Activated T-helper 1 cell treated with anti-CD3 and anti-CD28 coated beads, Interleukin-12 subunit alpha, Interleukin-12 subunit beta, Interleukin-2, Interleukin-4 antibody, amounts not matched to agents 30 ng/mL and 10 ng/mL and 1 ng/mL, durations not matched to agents 14 hours and 24 hours and 36 hours (primary cell): ENCODE data around the gene IGF2BP1. TPM values are rescaled to one million over a fixed set of nuclear protein-coding genes. Genes with fewer than 3 reads are reported as not detected.
"Not testable (repeated sequence)": the region's sequence is repeated elsewhere in the genome, so short reads cannot be mapped to it uniquely, and the experiment has no call there.

Experiments
- DNase-seq: peaks from one replicate; pipeline ENCODE4 v3.0.0; 2021; ENCODE audit warnings: low spot score
- H3K27ac Mint-ChIP-seq: one replicate; pipeline ENCODE4 v1.8.0; 2021; ENCODE audit warnings: mild to moderate bottlenecking, mixed read lengths
- H3K27me3 Mint-ChIP-seq: one replicate; pipeline ENCODE4 v1.8.0; 2022; ENCODE audit warnings: mild to moderate bottlenecking, moderate library complexity, mixed read lengths; ENCODE audit not compliant: insufficient read depth
- H3K36me3 Mint-ChIP-seq: one replicate; pipeline ENCODE4 v1.8.0; 2021; ENCODE audit warnings: low read depth, mixed read lengths
- H3K4me1 Mint-ChIP-seq: one replicate; pipeline ENCODE4 v1.8.0; 2021; ENCODE audit warnings: low read depth, mixed read lengths
- H3K4me3 Mint-ChIP-seq: one replicate; pipeline ENCODE4 v1.8.0; 2021; ENCODE audit warnings: mild to moderate bottlenecking, moderate library complexity, mixed read lengths
- H3K9me3 Mint-ChIP-seq: one replicate; pipeline ENCODE4 v1.8.0; 2021; ENCODE audit warnings: mixed read lengths
- intact Hi-C: fragments of 100-400 bp; cut with micrococcal nuclease; formaldehyde crosslinking; loops from one replicate; pipeline ENCODE4 v1.15.1; 2024
- total RNA-seq: library from RNA; stranded (reverse); gene quantifications from 2 replicates; pipeline ENCODE4 v1.2.3, GENCODE V29; 2022

IGF2BP1 gene
- total RNA-seq, 1 donor from 2014 or later = not detected

DNA sequence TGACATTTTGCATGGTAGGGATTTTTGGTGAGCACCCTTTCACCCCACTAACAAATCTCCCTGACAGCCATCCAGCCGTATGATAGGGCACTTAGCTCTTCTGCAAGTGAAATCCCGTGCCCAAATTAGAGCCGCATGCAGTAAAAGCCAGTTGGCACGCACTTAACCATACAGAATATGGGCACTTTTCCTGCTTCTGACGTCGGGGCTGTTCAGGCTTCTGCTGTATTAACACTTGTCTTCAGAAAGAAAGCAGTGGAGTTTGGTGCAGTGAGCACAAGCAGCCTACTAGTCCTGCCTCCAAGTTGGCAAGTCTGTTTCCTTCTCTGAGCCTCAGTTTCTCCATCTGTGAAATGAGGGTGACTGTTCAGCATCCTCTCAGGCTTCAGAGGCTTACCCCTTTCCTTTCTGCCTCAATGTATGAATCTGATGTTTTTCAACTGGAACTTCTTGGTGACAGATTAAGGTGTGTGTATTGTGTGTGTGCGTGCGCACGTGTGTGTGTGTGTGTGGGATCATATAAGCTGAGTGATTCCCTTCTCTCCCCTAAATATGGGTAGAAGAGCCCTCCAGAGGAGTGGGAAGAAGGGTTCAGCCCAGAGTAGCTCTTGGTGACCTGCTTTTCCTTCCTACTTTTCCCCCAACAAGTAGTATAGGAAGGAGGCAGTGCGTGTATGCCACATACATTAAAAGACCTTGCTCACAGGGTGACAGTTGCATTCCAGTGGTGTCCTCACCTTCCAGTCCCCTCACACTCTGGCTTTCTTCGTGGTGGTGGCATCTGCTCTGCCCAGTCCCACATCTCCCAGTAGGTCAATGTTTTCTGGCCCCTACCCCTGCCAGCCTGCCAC lies 19.0 kb downstream of the IGF2BP1 start:
- peaks cover 44% of the 10 kb centered on the region for H3K27me3 Mint-ChIP-seq
- H3K4me1 Mint-ChIP-seq = no peaks in the 10 kb centered on the region
- no peak overlapping the region for H3K27ac Mint-ChIP-seq
- H3K4me3 Mint-ChIP-seq = no peak overlapping the region
- intact Hi-C loops = no loop called here
- H3K36me3 Mint-ChIP-seq = no peaks in the 10 kb centered on the region
- no peaks in the 10 kb centered on the region for H3K9me3 Mint-ChIP-seq
- DNase-seq = no peak

DNA sequence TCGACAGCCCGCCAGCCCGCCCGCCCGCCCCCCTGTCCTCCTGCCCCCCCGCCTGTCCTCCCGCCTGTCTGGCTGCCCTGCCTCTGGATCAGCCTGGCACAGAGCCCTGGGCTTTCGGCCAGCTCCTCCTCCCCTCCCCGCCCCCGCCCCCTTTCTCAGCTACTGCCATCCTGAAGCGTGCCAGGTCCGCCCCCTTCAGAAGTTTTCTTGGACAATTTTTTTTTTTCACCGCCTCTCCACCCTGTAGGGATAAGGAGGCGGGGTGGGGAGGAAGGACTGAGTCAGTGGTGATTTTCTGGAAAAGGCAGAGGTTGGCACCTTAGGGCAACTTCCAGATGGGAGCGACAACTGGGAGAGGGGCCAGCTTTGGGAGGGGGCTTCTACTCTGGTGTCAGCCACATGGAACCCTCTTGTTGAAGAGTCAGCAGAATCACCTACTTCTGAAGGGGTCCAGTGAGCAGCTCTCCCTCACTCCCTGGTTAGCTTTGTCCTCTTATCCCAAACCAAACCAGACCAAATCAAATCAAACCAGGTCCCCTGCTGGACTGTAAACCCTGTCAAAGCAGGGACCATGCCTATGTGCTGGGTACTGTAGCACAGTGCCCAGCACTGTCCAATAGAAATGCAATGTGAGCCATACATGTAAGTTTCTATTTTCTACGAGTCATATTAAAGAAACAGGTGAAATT lies 19.7 kb downstream of the IGF2BP1 start:
- Mint-ChIP-seq H3K27ac (no peak overlapping the region), H3K4me1 (no peaks in the 10 kb centered on the region), H3K9me3 (no peaks in the 10 kb centered on the region), H3K27me3 (peaks cover 39% of the 10 kb centered on the region), H3K36me3 (no peaks in the 10 kb centered on the region), H3K4me3 (no peak overlapping the region)
- DNase-seq = no peak
- intact Hi-C loops = no loop called here

DNA sequence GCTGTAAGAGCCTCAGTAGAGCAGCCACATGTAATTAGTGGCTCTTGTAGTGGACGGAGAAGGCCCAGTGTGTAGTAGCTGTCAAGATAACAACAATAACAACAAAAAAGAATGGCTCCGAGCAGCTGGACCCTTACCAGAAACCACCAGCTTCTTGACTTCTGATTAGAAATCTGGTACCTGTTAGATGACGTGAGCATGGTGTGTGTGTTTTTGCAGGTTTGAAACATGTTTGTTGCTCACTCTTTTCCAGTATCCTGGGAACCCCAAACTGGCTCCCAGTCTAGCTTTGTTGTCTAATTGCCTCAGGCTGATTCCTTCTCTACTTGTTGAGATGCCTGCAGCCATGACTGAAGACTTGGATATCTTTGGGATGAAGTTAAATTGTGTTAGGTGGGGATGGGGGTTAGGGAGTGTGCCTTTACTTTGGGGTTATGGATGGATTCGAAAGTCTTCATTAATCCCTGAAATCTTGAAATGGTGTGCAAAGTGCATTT lies 21.0 kb downstream of the IGF2BP1 start:
- peaks cover 32% of the 10 kb centered on the region for H3K27me3 Mint-ChIP-seq
- no peak overlapping the region for H3K4me3 Mint-ChIP-seq
- no peaks in the 10 kb centered on the region for H3K36me3 Mint-ChIP-seq
- no peak overlapping the region for H3K27ac Mint-ChIP-seq
- intact Hi-C loops = no loop called here
- no peaks in the 10 kb centered on the region for H3K9me3 Mint-ChIP-seq
- no peaks in the 10 kb centered on the region for H3K4me1 Mint-ChIP-seq
- DNase-seq = no peak

DNA sequence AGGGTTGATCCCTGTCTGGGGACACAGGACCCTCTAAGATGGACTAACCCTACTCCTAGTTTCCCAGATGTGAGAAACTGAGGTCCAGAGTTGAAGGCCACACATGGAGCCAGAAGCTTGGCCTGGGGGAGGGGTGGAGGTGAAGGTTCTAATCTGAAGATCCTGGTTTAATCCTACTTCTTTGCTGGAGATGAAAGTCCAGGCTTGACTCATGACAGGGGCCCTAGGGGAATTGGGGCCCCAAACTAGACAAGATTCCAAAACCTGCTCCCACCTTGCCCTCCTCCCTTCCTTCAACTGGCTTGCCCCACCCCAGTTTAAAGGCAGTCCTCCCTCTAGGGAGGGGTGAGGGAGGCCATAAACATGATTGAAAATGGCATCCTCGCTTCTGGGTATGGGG lies 21.6 kb downstream of the IGF2BP1 start:
- Mint-ChIP-seq H3K4me1 (no peaks in the 10 kb centered on the region), H3K27me3 (peaks cover 29% of the 10 kb centered on the region), H3K36me3 (no peaks in the 10 kb centered on the region), H3K4me3 (no peak overlapping the region), H3K27ac (no peak overlapping the region), H3K9me3 (no peaks in the 10 kb centered on the region)
- intact Hi-C loops = no loop called here
- no peak for DNase-seq

DNA sequence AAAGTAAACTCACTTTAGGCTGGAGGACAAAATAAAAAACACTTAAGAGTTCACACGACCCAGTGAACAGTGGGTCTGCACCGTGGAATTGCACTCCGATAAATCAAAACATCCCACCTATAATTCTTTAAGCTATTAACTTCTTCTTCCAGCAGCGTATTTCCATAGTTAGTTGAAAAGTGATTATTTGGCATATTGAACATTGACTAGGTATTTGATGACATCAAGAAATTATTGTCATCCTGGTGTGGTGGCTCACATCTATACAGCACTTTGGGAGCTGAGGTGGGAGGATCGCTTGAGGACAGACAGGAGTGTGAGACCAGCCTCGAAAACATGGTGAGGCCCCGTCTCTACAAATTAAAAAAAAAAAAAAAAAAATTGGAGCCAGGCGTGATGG lies 23.4 kb downstream of the IGF2BP1 start:
- intact Hi-C loops = no loop called here
- DNase-seq = no peak
- Mint-ChIP-seq H3K27ac (no peak overlapping the region), H3K4me3 (no peak overlapping the region), H3K27me3 (peaks cover 21% of the 10 kb centered on the region), H3K4me1 (no peaks in the 10 kb centered on the region), H3K36me3 (no peaks in the 10 kb centered on the region), H3K9me3 (no peaks in the 10 kb centered on the region)

DNA sequence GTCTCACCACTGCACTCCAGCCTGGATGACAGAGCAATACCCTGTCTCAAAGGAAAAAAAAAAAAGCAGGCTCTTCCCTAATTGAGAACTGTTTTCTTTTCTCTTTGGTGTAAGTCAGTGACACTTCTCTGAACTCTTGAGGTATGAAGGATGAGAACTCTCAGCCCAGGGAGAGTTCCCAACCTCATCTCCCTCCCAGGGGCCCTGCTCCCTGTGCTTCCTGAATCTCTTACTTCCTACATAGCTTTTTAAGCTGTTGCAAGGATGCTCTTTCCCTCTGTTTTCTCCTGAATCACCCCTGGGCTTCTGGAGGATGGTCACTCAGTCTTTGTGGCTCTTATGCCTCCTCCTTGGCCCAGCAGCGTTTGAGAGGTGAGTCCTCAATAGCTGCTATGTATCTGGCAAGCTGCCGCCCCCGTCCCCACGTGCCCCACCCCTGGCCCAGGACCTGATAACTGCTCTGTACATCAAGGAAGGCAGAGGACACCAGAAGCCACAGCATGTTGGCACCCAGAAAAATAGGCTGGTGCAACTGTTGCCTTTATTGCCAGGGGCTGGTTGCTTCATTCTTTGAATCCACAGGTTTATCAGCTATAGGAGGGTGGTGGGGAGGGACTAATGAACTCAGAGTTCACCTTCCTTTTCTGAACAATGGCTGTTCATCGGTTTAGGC lies 24.0 kb downstream of the IGF2BP1 start:
- intact Hi-C loops = no loop called here
- H3K4me3 Mint-ChIP-seq = no peak overlapping the region
- peaks cover 19% of the 10 kb centered on the region for H3K27me3 Mint-ChIP-seq
- H3K36me3 Mint-ChIP-seq = no peaks in the 10 kb centered on the region
- no peaks in the 10 kb centered on the region for H3K9me3 Mint-ChIP-seq
- DNase-seq = no peak
- H3K4me1 Mint-ChIP-seq = no peaks in the 10 kb centered on the region
- H3K27ac Mint-ChIP-seq = no peak overlapping the region

DNA sequence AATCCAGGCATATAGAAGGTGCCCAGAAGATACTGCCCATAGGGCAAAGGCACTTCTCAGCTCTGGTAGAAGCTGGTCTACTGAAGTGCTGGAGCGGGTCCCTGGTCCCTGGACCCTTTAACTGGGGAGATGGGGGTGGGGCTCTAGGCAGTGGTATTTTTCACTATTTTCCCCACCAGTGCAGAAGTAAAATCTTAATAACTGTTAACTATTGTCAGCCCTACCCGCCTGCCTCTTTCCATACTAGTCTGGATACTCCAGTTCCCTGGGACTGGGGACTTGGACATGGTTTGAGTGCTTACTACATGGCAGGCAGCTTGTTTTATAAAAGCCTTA lies 24.6 kb downstream of the IGF2BP1 start:
- Mint-ChIP-seq H3K27ac (no peak overlapping the region), H3K36me3 (no peaks in the 10 kb centered on the region), H3K4me3 (no peak overlapping the region), H3K4me1 (no peaks in the 10 kb centered on the region), H3K9me3 (no peaks in the 10 kb centered on the region), H3K27me3 (peaks cover 19% of the 10 kb centered on the region)
- no peak for DNase-seq
- intact Hi-C loops = no loop called here

DNA sequence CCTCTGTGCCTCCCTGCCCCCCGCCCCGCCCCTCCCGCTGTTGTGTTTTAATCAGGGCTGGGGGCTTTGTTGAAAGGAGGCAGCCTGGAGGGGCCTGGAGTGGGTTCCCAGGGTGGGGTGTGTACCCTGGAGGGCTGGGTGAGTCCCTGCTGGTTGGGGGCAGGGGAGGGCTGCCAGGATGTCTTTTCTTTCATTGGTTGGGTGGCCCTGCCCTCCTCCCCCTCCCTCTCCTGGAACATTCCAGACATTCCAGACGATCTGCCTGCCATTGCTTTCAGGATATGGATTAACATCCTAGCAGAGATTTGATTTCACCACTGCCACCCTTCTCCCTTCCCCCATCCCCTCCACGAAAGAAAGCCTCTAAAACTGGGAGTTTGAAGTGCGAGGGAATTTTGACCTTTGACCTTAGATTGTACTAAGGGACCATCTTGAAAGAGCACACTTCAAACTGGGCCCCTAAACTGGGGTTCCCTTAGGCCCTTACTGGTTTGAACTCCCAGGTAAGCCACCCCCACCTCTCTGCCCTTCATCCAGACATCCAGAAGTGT lies 25.3 kb downstream of the IGF2BP1 start:
- H3K27me3 Mint-ChIP-seq = peaks cover 14% of the 10 kb centered on the region
- H3K9me3 Mint-ChIP-seq = no peaks in the 10 kb centered on the region
- intact Hi-C loops = no loop called here
- no peak overlapping the region for H3K4me3 Mint-ChIP-seq
- no peak overlapping the region for H3K27ac Mint-ChIP-seq
- no peaks in the 10 kb centered on the region for H3K36me3 Mint-ChIP-seq
- DNase-seq = no peak
- no peaks in the 10 kb centered on the region for H3K4me1 Mint-ChIP-seq

DNA sequence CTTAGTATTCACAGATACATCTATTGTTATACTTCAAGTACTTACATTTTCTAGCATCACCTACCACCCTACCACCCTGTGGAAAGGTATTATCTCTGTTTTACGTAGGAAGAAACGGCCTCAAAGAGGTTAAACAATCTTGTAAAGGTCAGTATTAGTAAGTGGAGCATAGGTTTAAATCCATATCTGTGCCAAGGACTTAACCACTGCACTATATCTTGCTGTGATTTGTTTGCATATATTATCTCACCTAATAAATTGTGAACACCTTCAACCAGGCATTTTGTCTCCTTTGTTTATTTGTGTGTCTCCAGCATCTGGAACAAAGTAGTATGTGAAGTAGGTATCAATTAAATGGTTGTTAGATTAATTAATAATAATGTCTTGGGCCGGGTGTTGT lies 27.3 kb downstream of the IGF2BP1 start:
- no peaks in the 10 kb centered on the region for H3K9me3 Mint-ChIP-seq
- intact Hi-C loops = no loop called here
- H3K27me3 Mint-ChIP-seq = peaks cover 16% of the 10 kb centered on the region
- no peak overlapping the region for H3K27ac Mint-ChIP-seq
- H3K36me3 Mint-ChIP-seq = no peaks in the 10 kb centered on the region
- no peak overlapping the region for H3K4me3 Mint-ChIP-seq
- DNase-seq = no peak
- no peaks in the 10 kb centered on the region for H3K4me1 Mint-ChIP-seq

DNA sequence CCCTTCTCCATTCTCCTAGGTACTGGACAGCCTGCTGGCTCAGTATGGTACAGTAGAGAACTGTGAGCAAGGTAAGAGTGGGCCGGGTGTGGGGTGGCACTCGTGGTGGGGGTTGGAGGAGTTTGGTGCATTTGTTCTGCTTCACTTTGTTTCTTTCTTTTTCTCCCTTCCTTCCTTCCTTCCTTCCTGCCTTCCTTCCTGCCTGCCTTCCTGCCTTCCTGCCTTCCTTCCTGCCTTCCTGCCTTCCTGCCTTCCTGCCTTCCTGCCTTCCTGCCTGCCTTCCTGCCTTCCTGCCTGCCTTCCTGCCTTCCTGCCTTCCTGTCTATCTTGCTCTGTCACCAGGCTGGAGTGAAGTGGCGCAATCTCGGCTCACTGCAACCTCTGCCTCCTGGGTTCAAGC lies 29.3 kb downstream of the IGF2BP1 start:
- H3K27ac Mint-ChIP-seq, intact Hi-C loops, DNase-seq, H3K4me3 Mint-ChIP-seq, H3K9me3 Mint-ChIP-seq, H3K4me1 Mint-ChIP-seq, H3K36me3 Mint-ChIP-seq: not testable (repeated sequence)
- peaks cover 11% of the 10 kb centered on the region for H3K27me3 Mint-ChIP-seq

DNA sequence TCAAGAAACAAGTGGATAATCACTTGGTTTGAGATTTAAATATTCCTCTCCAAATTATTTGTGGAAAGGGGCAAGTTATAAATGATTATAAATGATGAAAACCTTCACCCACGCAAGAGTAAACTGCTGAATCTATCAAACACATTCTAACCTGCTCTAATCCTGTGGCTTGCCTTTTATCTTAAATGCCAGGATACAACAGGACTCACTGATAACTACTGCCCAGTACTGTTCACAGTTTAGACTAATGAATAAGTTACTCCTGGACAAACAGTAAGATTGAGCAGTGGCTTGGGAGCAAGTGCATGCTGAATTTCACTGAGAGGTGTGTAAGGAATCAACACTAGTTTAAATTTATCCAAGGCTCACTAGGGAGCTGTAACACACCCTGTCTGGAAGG lies 31.1 kb downstream of the IGF2BP1 start:
- Mint-ChIP-seq H3K27me3 (peaks cover 7% of the 10 kb centered on the region), H3K4me1 (no peaks in the 10 kb centered on the region), H3K4me3 (no peak overlapping the region), H3K27ac (no peak overlapping the region), H3K9me3 (no peaks in the 10 kb centered on the region), H3K36me3 (no peaks in the 10 kb centered on the region)
- intact Hi-C loops = no loop called here
- DNase-seq = no peak

DNA sequence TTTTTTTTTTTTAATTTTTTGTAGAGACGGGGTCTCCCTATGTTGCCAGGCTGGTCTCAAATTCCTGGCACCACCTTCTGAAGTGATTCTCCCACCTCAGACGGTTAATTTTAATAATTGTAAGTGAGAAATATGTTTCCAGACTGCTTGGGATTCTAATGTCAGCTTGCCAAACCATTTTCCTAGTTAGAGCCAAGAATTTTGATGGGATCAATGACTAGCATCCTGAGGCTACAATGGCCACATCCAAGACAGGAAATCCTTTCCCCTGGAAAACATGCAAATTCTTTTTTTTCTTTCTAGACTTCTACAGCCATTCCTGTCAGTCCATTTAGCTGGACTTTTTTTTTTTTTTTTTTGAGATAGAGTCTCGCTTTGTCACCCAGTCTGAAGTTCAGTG lies 32.6 kb downstream of the IGF2BP1 start:
- no peaks in the 10 kb centered on the region for H3K4me1 Mint-ChIP-seq
- no peak overlapping the region for H3K4me3 Mint-ChIP-seq
- H3K27me3 Mint-ChIP-seq = peaks cover 7% of the 10 kb centered on the region
- no peaks in the 10 kb centered on the region for H3K9me3 Mint-ChIP-seq
- no peaks in the 10 kb centered on the region for H3K36me3 Mint-ChIP-seq
- no peak for DNase-seq
- no peak overlapping the region for H3K27ac Mint-ChIP-seq
- intact Hi-C loops = no loop called here
